GM19452 (cell line): ENCODE data around the gene FHOD1.

ENCODE experiments used
- ATAC-seq: cut with Tn5 transposase; IDR thresholded peaks from one replicate; pipeline ENCODE4 v1.9.1; 2021; ENCODE audit not compliant: unreplicated experiment

The FHOD1 gene

DNA sequence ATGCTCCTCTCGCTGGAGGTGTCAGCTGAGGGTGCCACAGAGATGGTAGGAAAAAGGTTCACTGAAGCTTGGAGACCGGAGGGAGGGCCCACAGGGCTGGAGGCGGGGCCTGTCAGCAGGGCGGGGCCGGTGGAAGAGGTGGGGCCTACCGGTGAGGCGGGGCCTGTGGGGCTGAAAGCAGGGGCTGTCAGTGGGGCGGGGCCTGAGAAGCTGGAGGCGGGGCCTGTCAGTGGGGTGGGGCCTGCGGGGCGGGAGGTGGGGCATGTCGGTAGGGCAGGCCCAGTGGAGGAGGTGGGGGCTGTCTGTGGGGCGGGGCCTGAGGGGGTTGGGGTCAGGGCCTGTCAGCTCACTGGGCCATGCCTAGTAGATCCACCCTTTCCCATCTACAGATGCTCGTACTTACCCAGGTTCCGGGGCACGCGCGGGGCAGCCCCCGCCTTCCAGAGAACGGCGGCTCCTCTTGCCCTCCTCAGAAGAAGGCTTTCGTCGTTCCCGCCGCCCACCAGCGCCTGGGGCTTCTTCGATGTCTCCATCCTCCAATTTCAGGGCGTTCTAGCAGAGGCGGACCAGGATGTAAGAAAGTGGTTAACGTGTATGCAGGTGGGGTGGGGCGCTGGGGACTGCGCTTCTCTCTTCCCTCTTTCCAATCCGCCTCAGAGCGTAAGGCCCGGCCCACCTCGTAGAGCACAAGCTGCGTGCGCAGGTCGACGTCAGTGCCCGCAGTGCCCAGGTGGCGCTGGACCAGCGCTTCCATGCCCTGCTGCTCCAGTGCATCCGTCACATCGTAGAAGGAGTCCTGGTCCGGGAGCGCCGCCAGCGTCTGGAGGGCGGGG, 10.5 kb downstream of the FHOD1 start:
- no peak for ATAC-seq

DNA sequence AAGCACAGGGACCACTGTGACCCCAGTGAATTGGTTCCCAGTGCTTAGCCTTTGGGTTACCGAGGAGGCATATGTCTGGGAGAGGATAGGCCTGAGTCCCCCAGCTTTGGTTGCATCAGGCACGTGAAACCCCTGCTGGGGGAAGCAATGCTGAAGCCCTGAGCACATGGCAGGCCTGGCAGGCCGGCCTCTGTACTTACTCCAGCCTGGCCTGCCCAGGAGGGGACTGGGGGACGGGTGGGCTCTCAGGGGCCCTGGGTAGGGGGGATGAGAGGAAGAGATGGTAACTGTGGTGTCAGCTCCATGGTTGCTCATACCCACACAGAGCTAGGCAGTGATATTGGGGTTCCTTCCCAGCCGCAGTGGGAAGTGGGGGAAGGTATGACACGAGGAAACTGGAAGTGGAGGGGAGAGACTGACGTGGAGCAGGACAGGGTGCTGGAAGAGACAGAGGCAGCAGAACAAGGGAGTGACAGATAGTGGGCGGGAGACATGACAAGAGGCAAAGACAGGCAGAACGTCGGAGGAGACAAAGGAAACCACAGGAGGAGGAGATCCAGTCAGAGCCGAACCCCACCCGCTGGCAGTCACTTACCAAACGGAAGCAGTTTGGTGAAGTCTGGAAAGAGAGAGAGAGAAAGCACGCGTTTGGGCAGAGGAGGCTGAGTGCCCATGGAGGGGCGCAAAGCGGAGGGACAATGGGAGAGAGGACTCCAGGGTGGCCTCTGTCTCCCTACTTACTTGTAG, 11.3 kb downstream of the FHOD1 start:
- no peak for ATAC-seq

DNA sequence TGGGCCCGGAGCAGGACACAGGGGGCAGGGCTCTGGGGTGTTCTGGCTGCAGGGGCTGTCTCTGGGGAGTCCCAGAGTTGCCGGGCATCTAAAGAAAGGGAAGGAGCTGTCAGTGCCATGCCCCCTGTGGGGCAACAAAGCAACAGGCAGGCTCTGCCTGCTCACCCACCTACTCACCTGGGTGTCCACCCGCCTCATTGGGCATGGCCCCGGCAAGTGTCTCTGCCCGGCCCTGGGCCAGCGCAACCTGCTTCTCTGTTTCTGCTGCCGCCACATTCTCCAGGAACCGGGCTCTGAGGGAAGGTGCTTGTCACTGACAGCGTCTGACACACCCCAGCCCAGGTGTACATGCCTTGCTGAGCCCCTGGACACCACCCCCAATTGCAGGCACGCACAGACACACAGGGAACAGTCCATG, 13.1 kb downstream of the FHOD1 start:
- ATAC-seq, result no peak

DNA sequence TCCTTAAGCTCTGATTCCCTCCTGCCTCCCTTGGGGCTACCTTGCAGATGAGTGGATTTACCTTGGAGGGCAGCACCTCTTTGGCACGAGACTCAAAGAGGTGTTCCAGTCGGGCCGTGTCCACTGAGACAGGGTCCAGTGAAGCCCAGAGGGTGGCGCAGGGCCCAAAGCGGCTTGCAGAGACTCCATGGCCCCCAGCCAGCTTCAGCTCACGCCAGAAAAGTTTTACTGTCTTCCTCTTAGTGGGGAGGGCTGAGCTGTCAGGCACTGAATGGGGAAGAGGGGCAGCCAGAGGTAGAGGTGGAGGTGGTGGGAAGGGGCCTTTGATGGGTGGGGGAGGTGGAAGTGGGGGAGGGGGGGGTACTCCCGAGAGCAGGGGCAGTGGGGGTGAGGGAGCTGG, 13.7 kb downstream of the FHOD1 start:
- no peak for ATAC-seq

DNA sequence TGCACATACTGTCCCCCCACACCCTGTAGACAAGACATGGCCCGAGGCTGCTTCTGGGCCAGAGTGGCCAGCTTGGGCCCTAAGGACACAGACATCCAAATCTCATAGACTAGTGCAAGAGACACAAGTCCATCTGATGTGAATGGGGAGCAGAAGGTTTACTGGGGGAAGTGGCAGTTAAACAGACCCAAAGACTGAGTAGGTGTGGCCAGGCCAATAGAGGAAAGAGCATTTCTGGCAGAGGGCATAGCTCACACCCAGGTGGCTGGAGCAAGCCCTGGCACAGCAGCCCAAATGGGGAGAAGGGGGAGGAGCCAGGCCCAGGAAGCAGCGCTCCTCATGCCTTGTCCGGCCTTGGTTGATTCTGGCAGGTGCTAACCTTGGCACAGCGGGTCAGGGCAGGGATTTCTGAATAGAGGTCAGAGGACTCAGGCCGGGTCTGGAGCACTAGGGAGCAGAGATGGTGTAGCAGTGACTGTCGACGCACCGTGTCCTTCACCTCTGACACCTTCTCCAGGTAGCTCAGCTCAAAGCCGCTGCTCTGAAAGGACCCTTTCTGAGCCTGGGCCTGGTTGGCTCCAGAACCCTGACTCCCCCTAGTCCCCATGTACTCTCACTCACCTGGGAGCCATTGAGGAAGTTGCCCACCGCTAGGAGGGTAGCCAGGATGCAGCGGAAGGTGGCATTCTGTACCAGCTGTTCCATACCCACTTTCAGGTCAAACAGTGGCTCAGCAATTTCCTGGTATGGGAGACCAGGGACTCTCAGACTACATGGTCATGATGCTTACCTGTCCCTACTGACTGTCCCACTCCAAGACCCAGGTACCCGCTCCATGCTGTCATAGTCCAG, 16.2 kb downstream of the FHOD1 start:
- ATAC-seq, result no peak

DNA sequence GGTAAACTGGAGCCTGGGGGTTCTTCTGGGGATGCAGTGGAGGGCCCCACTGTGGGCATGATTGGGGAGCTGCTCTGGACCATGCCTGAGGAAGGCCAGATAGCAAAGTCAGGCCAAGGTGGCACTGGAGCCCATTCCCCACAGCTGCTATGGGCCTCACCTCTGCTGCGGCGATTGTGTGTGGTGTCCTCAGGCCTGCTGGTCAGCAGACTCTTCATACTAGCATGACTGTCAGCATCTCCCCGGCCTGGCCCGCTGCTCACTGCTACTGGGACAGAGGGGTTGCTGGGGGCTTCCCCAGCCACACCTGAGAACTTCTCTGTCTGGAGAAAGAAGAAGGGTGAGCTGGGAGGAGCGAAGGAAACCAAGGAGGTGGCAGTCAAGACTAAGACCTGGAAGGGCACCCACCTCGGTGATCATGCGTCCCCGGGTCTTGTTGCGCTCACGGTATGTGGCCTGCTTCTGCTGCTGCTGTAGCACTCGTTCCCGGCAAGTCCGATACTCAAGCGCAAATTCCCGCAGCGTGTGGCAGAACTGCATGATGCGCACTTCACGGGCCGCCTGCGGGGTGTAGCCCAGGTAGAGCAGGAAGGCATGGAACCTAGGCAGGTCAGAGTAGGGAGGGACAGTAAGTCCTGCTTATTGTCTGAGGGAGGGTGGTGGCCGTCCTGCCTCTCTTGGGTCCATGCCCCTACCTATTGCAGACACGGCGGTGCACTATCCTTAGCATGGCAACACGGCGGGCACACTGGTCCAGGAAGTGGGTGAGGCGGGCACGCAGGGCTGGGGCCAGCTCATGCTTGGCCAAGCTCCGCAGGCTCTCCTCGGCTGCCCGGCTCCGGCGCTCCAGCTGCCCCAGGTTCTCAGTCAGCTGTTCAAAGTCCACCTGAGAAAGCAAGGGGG, 17.1 kb downstream of the FHOD1 start:
- no peak for ATAC-seq

DNA sequence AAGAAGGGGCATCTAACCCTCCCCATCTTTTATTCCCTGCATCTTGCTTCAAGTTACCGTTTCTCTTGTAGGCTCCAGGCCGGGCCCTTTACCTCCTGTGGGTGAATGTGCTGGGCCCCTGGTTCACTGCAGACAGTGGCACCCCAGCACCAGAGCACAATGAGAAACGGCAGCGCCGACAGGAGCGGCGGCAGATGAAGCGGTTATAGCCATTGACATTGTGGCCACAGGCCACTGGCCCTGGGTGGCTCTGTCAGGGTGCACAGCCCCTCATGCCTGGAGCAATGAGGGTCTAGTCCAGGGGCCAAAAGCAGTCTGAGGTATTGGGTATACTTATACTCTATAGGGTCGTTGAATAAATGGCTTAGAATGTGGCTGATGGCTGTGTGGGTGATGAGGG, 18.4 kb downstream of the FHOD1 start:
- no peak for ATAC-seq

DNA sequence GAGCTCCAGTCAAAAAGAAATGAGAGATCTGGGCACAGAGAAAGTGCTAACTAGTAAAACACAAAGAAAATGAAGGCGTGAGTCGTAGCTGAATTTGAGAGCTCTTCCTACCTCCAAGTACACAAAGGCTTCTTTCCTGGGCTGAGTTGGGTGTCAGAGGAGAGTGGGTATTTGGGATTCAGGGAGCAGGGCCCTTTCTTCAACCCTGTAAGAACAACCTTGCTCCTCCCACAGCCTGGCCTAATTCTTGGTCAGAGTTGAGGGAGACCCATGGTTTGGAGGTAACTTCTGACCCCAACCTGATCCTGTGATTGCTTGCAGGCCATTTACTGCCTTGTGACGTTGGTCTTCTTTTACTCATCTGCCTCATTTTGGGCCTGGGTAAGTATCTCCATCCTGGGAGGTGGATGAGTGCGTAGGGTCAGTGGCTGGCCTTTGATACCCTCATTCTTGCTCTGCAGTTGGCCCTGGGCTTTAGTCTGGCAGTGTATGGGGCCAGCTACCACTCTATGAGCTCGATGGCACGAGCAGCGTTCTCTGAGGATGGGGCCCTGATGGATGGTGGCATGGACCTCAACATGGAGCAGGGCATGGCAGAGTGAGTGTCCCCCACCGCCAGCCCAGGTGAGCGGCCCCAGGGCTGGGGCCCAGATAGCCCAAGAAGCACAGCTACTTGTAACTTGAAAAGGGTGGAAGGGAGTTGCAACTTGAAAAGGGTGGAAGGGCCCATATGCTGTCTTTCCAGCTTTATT, 19.1 kb downstream of the FHOD1 start:
- ATAC-seq, result no peak

DNA sequence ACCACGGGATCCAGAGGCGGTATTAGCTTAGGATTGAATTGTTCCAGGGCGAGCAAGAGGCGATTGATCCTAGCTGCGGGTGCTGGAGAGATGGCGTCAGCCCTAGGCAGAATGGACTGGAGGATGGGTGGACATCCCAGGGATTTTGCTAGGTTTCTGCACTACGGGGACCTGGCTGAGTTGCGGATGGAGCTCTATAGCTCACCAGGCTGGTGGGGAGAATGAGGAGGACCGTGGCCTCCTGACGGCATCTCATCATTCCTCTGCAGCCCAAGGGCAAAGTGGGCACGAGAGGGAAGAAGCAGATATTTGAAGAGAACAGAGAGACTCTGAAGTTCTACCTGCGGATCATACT, 19.7 kb downstream of the FHOD1 start:
- ATAC-seq, result no peak

DNA sequence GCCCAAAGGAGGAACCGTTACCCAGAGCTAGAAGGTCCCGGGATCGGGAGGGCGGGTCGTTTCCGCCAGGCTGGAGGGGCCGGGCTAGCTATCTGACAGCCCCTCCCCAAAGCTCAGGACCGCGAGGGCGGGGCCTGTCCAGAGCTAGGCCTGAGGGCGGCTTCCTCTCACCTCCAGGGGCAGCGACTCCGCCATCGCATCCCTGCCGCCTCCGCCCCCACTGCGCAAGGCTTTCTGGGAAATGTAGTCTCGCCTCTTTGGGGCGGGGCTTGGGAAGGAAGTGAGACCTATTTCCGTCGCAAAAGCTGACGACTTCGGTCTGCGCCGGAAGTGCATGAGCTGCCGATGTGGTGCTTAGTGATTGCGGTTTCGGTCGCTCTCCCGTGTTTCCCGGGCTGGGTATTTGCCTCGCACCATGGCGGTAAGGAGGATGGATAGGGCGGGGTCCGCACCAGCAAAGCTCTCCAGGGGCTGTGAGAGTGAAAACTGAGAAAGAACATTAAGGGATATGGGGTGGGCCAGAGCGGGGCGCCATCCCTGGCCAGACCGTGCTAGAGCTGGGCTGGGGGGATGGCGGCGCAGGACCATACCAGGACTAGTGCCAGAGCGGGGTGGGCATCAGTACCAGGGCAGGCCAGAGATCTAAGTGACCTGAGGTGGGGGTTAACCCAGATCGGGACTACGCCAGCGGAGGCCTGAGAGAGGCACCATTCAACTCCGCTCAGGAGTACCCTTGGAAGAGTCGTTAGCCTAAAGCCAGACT, 20.3 kb downstream of the FHOD1 start, which contains the start of gene TMEM208:
TSS of gene TMEM208 (plus strand) at position 327 of the 763 bp plus-strand sequence. CDS start at position 416, 89 bp downstream.
- ATAC-seq, result peak; percentile 93

DNA sequence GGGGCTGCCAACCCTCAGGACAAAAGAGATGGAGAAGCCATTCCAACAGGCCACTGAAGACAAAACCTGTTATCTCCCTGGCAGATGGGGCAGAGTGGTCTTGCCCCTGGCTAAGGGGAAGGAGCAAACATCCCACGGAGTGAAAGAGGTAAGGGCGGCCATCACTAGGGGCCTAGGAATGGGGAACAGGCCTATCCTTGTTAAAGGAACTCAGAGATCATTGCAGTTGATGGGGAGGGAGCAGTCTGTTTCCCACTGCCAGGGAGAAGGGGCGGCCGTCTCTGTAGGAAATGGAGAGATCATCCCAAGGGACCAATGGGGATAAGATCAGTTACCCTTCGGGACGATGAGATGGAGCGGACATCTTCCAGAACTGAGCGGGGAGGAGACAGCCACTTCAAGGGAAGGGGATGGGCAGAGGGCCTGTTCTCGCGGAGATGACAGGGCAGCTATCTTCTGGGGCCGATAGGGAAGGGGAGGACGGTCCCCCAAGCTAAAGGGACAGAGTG, 20.9 kb downstream of the FHOD1 start:
- ATAC-seq, result no peak

DNA sequence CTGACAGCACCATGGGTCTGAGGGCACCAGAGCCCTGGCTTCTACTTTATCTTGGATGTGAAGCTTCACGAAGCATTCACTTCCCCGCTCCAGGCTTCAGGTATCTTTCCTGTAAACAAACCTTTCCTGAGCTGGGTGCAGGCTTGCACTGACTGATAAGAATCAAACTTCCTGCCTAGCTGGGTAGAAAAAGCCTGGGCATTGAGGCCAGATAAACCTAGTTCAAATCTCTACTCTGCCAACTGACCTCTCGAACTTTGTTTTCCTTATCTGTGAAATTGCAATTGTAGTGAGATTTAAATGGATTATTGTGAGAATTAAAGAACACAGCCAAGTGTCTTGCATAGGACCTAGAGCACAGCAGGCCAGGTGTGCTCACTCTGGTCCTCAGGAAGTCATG, 23.3 kb downstream of the FHOD1 start:
- ATAC-seq, result no peak

DNA sequence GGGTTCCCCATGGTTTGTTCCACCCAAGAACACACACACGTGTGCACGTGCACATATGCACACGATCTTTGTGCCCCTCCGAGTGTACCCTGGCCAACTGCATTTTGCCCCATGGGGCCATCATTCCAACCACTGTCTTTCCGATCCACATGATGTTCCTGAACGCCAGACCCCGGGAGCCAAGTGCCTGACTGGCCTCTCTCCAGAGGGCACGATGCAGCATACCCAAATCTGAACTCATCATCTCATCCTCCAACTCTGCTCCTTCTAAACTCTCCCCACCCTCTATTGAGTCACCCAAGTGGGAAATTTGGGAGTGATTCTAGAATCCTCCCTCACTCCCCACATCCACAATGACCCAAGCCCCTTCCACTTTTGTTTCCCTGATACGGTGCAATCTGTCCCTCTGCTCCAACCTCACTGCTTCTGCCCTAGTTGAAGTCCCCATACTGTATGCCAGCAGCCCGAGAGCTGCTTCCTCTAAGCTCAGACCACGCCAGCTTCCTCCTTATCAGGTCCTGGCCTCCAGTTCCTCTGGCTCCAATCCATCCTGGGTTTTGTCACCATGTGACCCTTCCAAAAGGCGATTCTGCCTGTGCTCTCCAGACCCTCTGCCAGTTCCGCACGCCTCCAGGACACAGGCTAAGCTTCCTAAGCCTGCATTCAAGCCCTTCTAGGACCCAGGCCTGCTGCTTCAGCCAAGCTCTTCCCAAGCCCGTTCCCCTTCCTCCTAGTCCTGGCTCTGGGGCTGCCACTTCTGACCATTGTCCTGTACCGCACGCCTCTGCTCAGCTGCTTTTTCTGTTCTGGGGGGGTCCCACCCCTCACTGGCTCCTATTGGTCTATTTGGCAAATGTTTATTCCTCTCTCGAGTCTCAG, 30.4 kb downstream of the FHOD1 start:
- no peak for ATAC-seq

DNA sequence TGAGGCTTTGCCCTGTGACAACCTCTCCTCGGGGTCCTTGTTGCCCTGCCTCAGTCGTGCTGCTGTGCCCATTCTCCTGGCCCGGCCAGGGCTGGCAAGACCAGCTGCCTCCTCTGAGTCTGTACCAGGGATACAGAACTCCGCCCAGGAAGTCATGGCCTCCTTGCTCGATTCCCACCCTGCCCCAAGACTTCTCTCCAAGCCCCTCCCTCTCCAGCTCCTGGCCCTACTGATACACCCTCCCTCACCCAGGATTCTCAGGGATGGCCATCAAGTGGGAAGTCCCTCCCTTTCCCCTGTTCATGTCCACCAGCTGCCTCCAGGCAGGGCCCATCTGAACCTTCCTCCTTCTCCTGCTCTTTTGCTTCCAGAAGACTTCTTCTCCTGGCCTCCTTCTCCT, 31.6 kb downstream of the FHOD1 start:
- ATAC-seq, result no peak

DNA sequence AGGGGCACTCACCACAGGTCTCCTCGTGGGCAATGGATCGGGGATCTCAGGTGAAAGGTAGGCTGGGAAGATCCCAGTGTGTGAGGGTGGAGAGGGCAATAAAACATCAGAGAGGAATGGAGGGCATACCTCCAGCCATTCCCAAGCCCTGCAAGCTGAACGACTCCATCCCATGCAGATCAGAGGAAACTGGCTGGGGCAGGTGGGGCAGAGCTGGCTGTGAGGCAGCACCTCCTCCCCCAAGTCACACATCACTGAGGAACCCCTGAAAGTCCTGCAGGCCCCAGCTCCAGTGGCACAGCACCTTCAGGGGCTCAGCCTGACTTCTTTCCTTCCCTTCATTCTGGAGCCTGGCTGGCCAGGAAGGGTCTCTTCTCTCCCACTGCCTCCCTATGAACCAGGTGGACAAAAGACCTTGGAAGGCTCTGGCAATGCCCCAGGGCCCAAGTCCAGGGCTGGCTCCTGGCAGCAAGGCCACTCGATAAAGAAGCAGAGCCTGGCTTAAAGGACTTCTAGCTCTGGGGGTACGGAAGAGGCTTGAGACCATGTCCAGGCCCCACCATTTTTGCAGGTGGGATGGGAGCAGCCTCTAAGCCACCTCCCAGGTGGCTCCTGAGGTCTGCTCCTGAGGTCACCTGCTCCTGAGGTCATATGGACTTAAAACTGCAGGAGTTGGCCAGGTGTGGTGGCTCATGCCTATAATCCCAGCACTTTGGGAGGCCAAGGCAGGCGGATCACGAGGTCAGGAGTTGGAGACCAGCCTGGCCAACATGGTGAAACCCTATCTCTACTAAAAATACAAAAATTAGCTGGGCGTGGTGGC, 33.9 kb downstream of the FHOD1 start:
- no peak for ATAC-seq

DNA sequence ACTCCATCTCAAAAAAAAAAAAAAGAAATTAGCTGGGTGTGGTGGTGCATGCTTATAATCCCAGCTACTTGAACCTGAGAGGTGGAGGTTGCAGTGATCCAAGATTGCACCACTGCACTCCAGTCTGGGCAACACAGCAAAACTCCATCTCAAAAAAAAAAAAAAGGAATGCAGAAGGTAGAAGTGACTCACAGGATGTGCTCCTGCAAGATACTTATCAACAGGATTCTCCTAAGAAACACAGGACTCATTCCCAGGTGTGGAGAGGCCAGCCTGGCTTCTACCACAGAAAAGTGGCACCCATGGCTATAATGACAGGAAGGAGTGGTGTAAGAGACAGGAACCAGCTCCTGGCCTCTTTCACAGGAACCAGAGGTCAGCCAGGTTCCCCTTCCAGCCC, 34.5 kb downstream of the FHOD1 start:
- no peak for ATAC-seq

DNA sequence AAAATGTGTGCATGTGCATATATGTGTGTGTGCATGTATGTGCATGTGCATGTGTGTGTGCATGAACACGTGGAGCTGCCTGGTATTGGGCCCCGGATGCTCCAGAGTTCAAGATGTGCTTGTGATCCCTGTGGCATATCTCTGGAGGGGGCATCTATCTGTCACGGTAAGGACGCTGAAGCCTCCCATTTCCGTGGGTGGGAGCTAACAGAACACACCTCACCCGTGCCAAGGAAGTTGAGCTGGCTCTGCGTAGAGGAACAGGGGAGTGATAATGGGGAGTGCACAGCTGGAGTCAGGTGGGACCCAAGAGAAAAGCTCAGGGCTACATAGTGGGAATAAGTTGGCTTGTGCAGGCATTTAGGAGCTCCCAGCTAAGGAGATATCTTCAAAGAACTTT, 35.6 kb downstream of the FHOD1 start:
- ATAC-seq, result no peak
